Frontal cortex (tissue), 4 donors: ENCODE measurements around the gene PHLPP1. TPM values are rescaled to one million over a fixed set of nuclear protein-coding genes. Genes with fewer than 3 reads are reported as not detected.
"Not testable (repeated sequence)": the region's sequence is repeated elsewhere in the genome, so short reads cannot be mapped to it uniquely, and the experiment has no call there.

Experiments
- DNase-seq, 2 donors: peaks; one replicate each; pipeline ENCODE4 v3.0.0; 2012; ENCODE audit warnings: low spot score in 2 of 2
- FAIRE-seq: peaks from 2 replicates; lab custom pipeline; 2012; peaks lifted over from hg19 to GRCh38; lab: Jason Lieb, UNC
- total RNA-seq: library from RNA; depleted of rRNA; stranded (reverse); fragments of >200 nt; gene quantifications from one replicate; pipeline ENCODE4 v1.2.3, GENCODE V29; 2014
- donor health status: control.
- donor health status: control.
- donor health status: control.

The PHLPP1 gene
- total RNA-seq, 1 donor from 2014 or later = 16.3 TPM

GRCh38 chr18:62795813-62796212 lies 80.5 kb downstream of the PHLPP1 start:
- no peak for DNase-seq
- FAIRE-seq = no peak

- FAIRE-seq (no peak), DNase-seq (no peak)
These were observed 80.9 kb downstream of the PHLPP1 start for GRCh38 chr18:62796216-62796621.

- FAIRE-seq = no peak
- no peak for DNase-seq
These were observed 82.0 kb downstream of the PHLPP1 start for GRCh38 chr18:62797329-62797728.

GRCh38 chr18:62799977-62800376 lies 84.6 kb downstream of the PHLPP1 start:
- no peak for DNase-seq
- no peak for FAIRE-seq

- no peak for DNase-seq
- no peak for FAIRE-seq
These were observed 87.2 kb downstream of the PHLPP1 start for GRCh38 chr18:62802523-62802922.

GRCh38 chr18:62807396-62807795 lies 92.1 kb downstream of the PHLPP1 start:
- no peak for FAIRE-seq

GRCh38 chr18:62808123-62808522 lies 92.8 kb downstream of the PHLPP1 start:
- no peak for DNase-seq
- FAIRE-seq = no peak

More at GRCh38 chr18:62807396-62807795, 92.1 kb downstream of the PHLPP1 start:
- DNase-seq = no peak

GRCh38 chr18:62809445-62809844 lies 94.1 kb downstream of the PHLPP1 start:
- FAIRE-seq, DNase-seq: not testable (repeated sequence)

GRCh38 chr18:62809900-62810299 lies 94.6 kb downstream of the PHLPP1 start:
- DNase-seq (no peak), FAIRE-seq (no peak)

GRCh38 chr18:62810682-62811081 lies 95.3 kb downstream of the PHLPP1 start:
- DNase-seq (no peak), FAIRE-seq (no peak)

- DNase-seq (no peak), FAIRE-seq (peak; percentile 3)
These were observed 96.3 kb downstream of the PHLPP1 start for GRCh38 chr18:62811674-62812073.

- DNase-seq (no peak), FAIRE-seq (no peak)
These were observed 96.9 kb downstream of the PHLPP1 start for GRCh38 chr18:62812242-62812641.

GRCh38 chr18:62812876-62813275 lies 97.5 kb downstream of the PHLPP1 start:
- DNase-seq (no peak), FAIRE-seq (no peak)

GRCh38 chr18:62814132-62814759 lies 98.9 kb downstream of the PHLPP1 start:
- FAIRE-seq (no peak), DNase-seq (no peak)

- no peak for FAIRE-seq
These were observed 110.0 kb downstream of the PHLPP1 start for GRCh38 chr18:62825382-62825781.

GRCh38 chr18:62827397-62827796 lies 112.1 kb downstream of the PHLPP1 start:
- DNase-seq (no peak), FAIRE-seq (no peak)

More at GRCh38 chr18:62825382-62825781, 110.0 kb downstream of the PHLPP1 start:
- DNase-seq = no peak

- no peak for DNase-seq
- no peak for FAIRE-seq
These were observed 112.8 kb downstream of the PHLPP1 start for GRCh38 chr18:62828091-62828640.

- no peak for DNase-seq
- no peak for FAIRE-seq
These were observed 113.5 kb downstream of the PHLPP1 start for GRCh38 chr18:62828852-62829251.

- DNase-seq = no peak
- FAIRE-seq = no peak
These were observed 114.6 kb downstream of the PHLPP1 start for GRCh38 chr18:62829936-62830335.

- no peak for FAIRE-seq
- no peak for DNase-seq
These were observed 116.9 kb downstream of the PHLPP1 start for GRCh38 chr18:62832282-62832681.

- no peak for DNase-seq
- no peak for FAIRE-seq
These were observed 118.2 kb downstream of the PHLPP1 start for GRCh38 chr18:62833494-62833893.

GRCh38 chr18:62834715-62835114 lies 119.4 kb downstream of the PHLPP1 start:
- FAIRE-seq (no peak), DNase-seq (no peak)
